OCI-M2 (cell line): ENCODE measurements around the gene NPNT.

Experiments used
- DNase-seq: peaks from one replicate; lab custom pipeline; 2025; ENCODE audit not compliant: unreplicated experiment; lab: John Stamatoyannopoulos, UW

Gene NPNT

GRCh38 chr4:105967058-105967658, 71.9 kb downstream of the NPNT start:
- DNase-seq, result no peak

- no peak for DNase-seq
Measured at GRCh38 chr4:105969575-105969974, 74.3 kb downstream of the NPNT start.

GRCh38 chr4:105970371-105970770, 75.1 kb downstream of the NPNT start:
- no peak for DNase-seq

GRCh38 chr4:105971036-105971435, 75.8 kb downstream of the NPNT start:
- DNase-seq, result no peak

- DNase-seq, result no peak
Measured at GRCh38 chr4:105972946-105973621, 77.8 kb downstream of the NPNT start.

- DNase-seq, result no peak
Measured at GRCh38 chr4:105976915-105977314, 81.6 kb downstream of the NPNT start.

GRCh38 chr4:105978684-105979296, 83.5 kb downstream of the NPNT start:
- no peak for DNase-seq

GRCh38 chr4:105979506-105979905, 84.2 kb downstream of the NPNT start:
- DNase-seq, result no peak

GRCh38 chr4:105988671-105989070, 93.4 kb downstream of the NPNT start:
- DNase-seq, result no peak

- DNase-seq, result no peak
Measured at GRCh38 chr4:105989485-105990242, 94.4 kb downstream of the NPNT start.

- no peak for DNase-seq
Measured at GRCh38 chr4:105990933-105991332, 95.7 kb downstream of the NPNT start.

- no peak for DNase-seq
Measured at GRCh38 chr4:105991726-105992125, 96.5 kb downstream of the NPNT start.

GRCh38 chr4:105992641-105993305, 97.5 kb downstream of the NPNT start:
- DNase-seq, result no peak

- no peak for DNase-seq
Measured at GRCh38 chr4:105994061-105994460, 98.8 kb downstream of the NPNT start.

- no peak for DNase-seq
Measured at GRCh38 chr4:105994841-105995501, 99.7 kb downstream of the NPNT start.

- DNase-seq, result no peak
Measured at GRCh38 chr4:105996845-105997244, 101.6 kb downstream of the NPNT start.

GRCh38 chr4:105998171-105999063, 103.1 kb downstream of the NPNT start:
- DNase-seq, result no peak

GRCh38 chr4:106002994-106003393, 107.7 kb downstream of the NPNT start:
- no peak for DNase-seq

GRCh38 chr4:106010761-106011160, 115.5 kb downstream of the NPNT start:
- no peak for DNase-seq

- no peak for DNase-seq
Measured at GRCh38 chr4:106011387-106011786, 116.1 kb downstream of the NPNT start.
